Stimulated activated CD8-positive, alpha-beta memory T cell treated with anti-CD3 and anti-CD28 coated beads, Interleukin-15, amount 100 ng/mL, for 48 hours (primary cell): ENCODE results near the gene IRF8.
"Not testable (repeated sequence)": the region's sequence is repeated elsewhere in the genome, so short reads cannot be mapped to it uniquely, and the experiment has no call there.

Source experiments
- DNase-seq, 2 donors: peaks; one replicate each; pipeline ENCODE4 v3.0.0-alpha.2; 2020; ENCODE audit warnings: low read depth in 2 of 2

IRF8 gene

GRCh38 chr16:85868495-85868894, 30.5 kb upstream of the IRF8 start:
- no peak for DNase-seq

- no peak for DNase-seq
Measured at GRCh38 chr16:85869206-85869605, 29.8 kb upstream of the IRF8 start.

DNA sequence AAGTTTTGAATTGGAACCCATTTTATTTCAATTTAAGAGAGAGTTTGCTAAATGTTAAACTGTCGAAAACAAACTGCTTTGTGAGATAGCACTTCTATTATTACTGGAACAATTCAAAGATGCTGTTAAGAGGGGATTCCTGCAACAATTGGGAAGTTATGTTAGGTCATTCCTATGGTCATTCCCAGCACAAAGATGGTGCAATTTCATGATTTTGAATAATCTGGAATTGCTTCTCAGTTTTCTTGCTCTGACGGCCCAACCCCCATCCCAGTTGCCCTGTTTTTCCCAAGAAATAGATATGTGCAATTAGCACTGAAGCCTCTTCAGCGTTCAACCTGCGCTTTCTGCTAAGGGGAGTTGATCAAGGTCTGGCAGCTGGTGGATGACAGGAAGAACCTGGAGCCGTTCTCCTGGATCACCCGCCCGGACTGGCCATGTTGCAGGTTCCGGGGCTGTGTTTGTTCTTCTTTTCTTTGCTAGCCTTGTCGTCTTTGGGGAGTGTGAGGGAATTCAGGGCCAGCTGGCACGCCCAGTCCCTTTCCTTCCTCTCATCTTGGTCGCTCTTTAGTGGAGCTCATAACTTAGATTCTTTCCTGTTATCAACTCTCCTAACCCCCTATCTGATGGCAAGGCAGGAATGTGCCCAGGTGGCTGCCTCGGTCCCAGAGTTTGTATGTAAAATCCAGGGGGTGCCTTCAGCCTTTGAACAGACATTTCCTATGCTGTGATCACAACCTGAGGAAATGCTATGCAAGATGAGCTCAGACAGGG, 29.0 kb upstream of the IRF8 start:
- no peak for DNase-seq

- no peak for DNase-seq
Measured at GRCh38 chr16:85871756-85872155, 27.2 kb upstream of the IRF8 start.

DNA sequence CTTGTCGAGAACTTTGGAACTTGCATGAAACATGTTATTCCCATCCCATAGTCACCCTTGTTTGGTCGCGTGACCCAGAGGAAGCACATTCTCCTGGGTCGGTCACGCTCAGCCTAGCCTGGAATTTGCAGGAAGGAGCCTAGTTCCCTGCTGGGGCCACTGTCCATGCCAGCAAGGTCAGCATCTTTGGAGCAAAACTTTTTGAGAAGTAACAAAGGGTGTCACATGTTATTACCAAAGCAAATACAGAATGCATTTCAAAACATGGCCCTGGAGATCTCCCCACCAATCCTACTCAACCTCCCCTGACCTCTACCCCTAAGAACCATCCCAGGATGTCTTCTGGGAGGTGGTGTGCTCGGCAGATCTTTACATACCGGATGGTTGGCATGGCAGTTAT, 26.2 kb upstream of the IRF8 start:
- DNase-seq, result no peak

- no peak for DNase-seq
Measured at GRCh38 chr16:85873153-85873552, 25.8 kb upstream of the IRF8 start.

GRCh38 chr16:85874031-85874430, 24.9 kb upstream of the IRF8 start:
- not testable (repeated sequence) for DNase-seq

- no peak for DNase-seq
Measured at GRCh38 chr16:85878407-85878806, 20.6 kb upstream of the IRF8 start.

- DNase-seq, result no peak
Measured at GRCh38 chr16:85878875-85879274, 20.1 kb upstream of the IRF8 start.

- no peak for DNase-seq
Measured at GRCh38 chr16:85879549-85879948, 19.4 kb upstream of the IRF8 start.

GRCh38 chr16:85879975-85880831, 18.8 kb upstream of the IRF8 start:
- DNase-seq, result no peak

DNA sequence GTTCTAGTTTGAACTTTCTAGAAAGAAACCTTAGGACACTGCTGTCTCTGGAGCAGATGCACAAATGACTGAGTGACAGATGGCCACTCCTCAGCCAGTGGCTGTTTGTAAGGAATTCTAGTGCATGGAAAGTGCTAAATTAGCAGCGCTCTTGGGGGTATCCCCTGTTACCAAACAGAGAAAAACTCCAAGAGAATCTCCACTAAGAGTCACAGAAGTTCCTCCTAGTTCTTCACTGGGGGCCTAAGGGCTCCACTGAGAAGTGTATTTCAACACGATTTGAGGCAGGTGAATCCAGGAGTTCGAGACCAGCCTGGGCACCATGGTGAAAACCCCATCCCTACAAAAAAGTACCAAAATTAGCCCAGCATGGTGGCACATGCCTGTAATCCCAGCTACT, 18.1 kb upstream of the IRF8 start:
- DNase-seq, result no peak

GRCh38 chr16:85881436-85881835, 17.5 kb upstream of the IRF8 start:
- DNase-seq, result no peak

GRCh38 chr16:85882181-85882810, 16.7 kb upstream of the IRF8 start:
- DNase-seq, result no peak

DNA sequence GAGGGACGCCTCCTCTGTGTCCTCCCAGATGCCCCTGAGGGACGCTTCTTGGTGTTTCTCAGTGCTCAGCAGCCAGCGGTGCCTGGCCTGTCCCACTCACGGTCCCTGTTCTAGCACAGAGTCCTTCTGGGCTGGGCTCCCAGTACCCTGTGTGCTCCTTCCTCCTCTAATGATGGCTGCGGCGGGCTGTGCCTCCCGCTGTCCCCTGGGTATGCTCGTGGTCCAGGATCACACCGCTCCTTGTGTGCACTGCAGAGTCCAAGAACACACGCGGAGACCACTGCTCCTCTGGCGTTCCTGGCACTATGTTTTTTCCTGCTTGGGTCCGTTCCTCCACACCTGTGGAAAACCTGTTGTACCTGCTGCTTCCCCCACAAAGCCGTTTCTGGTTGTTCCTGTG, 15.1 kb upstream of the IRF8 start:
- no peak for DNase-seq

GRCh38 chr16:85884808-85885463, 14.0 kb upstream of the IRF8 start:
- no peak for DNase-seq

GRCh38 chr16:85885537-85885936, 13.4 kb upstream of the IRF8 start:
- DNase-seq, result no peak

DNA sequence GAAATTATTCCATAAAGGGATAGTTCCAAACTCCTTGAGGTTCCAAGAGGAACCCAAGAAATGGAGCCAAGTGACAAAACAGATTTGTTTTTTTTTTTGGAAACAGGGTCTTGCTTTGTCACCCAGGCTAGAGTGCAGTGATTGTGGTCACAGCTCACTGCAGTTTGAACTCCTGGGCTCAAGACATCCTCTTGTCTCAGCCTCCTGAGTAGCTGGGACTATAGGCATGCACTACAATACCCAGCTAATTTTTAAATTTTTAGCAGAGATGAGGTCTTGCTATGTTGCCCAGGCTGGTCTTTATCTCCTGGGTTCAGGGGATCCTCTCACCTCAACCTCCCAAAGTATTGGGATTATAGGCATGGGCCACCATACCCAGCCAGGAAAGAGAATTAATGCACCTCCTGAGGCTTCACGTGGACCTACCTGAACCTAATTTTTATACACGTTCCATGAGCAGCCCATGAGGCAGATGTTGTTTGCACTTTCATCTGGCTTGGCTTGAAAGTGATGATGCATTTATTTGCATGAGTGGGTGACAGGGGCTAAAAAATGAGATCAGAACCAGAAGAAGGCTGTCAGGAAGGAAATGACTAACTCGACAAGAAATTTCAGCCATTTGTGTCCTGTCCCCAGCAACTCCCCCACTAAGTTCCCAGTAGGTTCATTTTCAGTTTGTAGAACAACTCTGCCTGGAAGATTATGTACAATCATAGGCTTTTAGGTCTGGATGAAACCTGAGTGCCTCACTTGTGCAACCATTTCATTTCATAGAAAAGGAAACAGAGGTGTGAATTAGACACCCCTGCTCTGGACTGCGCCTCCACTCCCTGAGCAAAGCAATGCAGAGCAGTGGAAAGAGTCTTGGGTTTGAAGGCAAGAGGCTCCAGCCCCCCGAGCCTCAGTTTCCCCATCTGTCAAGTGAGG, 10.3 kb upstream of the IRF8 start:
- peak; percentile 18 to 32 for DNase-seq

GRCh38 chr16:85891033-85891775, 7.8 kb upstream of the IRF8 start:
- DNase-seq, result no peak

DNA sequence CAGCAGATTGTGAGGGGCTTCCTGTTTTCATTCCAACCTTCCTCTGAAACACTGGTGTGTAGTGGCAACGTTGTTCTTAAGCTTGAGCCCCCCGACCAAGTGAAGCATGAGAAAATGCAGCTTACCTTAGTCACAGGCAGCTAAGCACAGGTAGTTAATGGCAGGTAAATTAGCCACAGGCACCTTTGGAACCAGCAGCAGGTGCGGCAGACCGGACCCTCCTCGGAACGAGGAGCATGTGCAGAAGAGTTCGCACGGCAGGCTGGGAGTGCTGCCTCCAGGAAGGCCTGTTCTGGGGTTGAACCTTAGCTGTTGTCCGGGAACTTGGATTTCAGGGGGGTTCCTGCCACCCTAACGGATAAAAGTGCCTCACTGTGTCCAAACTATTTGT, 7.2 kb upstream of the IRF8 start:
- DNase-seq, result no peak
